OCI-LY3 (cell line): ENCODE data around the gene CPXM2.

Experiments
- EZH2phosphoT487 ChIP-seq: fragments of 200-600 bp; shearing (Covaris generic); IDR thresholded peaks from 2 replicates; pipeline ENCODE4 v1.6.1; 2018; ENCODE audit warnings: antibody characterized with exemption, mixed run types, low read depth
- TF ChIP-seq, protein P1 (sequence below): fragments of 200-600, 300-600 bp; sonication (generic); IDR thresholded peaks from 2 replicates; pipeline ENCODE4 v1.5.1; 2014; ENCODE audit warnings: antibody characterized with exemption, low read length, low read depth

GRCh38 chr10:123890756-123891143 lies 857 bp downstream of the CPXM2 start:
- TF ChIP-seq, protein P1, sequence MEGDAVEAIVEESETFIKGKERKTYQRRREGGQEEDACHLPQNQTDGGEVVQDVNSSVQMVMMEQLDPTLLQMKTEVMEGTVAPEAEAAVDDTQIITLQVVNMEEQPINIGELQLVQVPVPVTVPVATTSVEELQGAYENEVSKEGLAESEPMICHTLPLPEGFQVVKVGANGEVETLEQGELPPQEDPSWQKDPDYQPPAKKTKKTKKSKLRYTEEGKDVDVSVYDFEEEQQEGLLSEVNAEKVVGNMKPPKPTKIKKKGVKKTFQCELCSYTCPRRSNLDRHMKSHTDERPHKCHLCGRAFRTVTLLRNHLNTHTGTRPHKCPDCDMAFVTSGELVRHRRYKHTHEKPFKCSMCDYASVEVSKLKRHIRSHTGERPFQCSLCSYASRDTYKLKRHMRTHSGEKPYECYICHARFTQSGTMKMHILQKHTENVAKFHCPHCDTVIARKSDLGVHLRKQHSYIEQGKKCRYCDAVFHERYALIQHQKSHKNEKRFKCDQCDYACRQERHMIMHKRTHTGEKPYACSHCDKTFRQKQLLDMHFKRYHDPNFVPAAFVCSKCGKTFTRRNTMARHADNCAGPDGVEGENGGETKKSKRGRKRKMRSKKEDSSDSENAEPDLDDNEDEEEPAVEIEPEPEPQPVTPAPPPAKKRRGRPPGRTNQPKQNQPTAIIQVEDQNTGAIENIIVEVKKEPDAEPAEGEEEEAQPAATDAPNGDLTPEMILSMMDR: no peak
- TF ChIP-seq EZH2phosphoT487: no peak
